Fibroblast of pulmonary artery (primary cell): Measurements from ENCODE around the gene DAGLA.
A peak's percentile ranks its signal among the peaks of the same experiment; 100 is the strongest.

Experiments
- DNase-seq: peaks from one replicate; pipeline ENCODE4 v3.0.0-alpha.2; 2010; ENCODE audit warnings: low read depth
- H3K4me3 ChIP-seq: replicated peaks from 2 replicates; pipeline ENCODE4 v1.5.1; 2011; ENCODE audit warnings: low read depth, mild to moderate bottlenecking, control low read depth, low read length, moderate library complexity
- TF ChIP-seq, protein P1 (sequence below): IDR thresholded peaks from 2 replicates; pipeline ENCODE4 v1.5.1; 2011; ENCODE audit warnings: mild to moderate bottlenecking, control low read depth, low read length, inconsistent platforms; ENCODE audit errors: missing control alignments

The DAGLA gene

DNA sequence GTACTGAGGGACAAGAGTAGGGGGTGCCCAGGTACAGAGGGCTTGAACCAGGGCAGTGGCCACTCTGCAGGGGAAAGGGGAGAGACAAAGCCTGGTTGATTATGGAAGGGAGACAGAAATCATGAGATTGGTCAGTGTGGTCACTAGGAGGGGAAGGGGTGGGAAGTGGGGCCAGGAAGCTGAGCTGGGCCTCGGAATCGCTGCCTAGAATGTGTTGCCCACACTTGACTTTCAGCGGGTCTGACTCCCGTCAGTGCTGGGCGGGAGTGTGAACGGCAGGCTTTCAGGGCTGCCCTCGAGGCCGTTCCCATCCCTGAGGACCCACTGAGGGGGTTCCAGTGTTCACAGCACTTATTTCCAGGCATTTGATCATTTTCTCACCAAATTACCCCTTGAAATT, 5.9 kb downstream of the DAGLA start:
- TF ChIP-seq, protein P1, sequence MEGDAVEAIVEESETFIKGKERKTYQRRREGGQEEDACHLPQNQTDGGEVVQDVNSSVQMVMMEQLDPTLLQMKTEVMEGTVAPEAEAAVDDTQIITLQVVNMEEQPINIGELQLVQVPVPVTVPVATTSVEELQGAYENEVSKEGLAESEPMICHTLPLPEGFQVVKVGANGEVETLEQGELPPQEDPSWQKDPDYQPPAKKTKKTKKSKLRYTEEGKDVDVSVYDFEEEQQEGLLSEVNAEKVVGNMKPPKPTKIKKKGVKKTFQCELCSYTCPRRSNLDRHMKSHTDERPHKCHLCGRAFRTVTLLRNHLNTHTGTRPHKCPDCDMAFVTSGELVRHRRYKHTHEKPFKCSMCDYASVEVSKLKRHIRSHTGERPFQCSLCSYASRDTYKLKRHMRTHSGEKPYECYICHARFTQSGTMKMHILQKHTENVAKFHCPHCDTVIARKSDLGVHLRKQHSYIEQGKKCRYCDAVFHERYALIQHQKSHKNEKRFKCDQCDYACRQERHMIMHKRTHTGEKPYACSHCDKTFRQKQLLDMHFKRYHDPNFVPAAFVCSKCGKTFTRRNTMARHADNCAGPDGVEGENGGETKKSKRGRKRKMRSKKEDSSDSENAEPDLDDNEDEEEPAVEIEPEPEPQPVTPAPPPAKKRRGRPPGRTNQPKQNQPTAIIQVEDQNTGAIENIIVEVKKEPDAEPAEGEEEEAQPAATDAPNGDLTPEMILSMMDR, result no peak
- no peak overlapping the region for H3K4me3 ChIP-seq
- DNase-seq, result no peak

DNA sequence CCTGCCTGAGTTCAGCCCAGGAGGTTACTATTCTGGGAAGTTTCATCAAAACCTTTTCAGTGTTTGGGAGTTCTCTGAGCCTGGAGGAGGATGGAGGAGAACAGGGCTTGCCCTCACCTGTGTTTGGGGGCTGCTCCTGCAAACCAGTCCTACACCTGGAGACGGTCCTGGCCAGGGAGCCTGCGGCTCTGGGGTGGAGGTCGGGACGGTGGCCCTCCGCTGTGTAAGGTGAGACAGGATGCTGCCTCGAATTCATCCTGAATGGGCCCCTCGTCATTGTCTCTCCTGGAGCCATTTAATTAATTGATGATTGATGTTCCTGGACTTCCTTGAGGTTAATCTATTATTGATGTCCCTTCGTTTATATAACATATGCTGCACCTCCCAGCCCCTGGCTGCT, 6.3 kb downstream of the DAGLA start:
- H3K4me3 ChIP-seq, result no peak overlapping the region
- DNase-seq, result no peak
- TF ChIP-seq, protein P1, result no peak

DNA sequence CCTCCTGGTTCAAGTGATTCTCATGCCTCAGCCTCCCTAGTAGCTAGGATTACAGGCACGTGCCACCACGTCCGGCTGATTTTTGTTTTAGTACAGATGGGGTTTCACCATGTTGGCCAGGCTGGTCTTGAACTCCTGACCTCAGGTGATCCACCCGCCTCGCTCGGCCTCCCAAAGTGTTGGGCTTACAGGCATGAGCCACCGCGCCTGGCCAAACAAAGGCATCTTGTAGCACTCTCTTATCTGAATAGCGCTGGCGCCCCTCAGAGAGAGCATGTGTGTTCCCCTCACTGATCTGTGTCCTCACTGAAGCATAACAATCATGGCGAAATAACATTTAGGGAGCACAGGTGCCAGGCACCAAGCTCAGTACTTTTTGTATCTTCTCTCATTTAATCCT, 7.2 kb downstream of the DAGLA start:
- H3K4me3 ChIP-seq, result no peak overlapping the region
- no peak for DNase-seq
- TF ChIP-seq, protein P1, result no peak

DNA sequence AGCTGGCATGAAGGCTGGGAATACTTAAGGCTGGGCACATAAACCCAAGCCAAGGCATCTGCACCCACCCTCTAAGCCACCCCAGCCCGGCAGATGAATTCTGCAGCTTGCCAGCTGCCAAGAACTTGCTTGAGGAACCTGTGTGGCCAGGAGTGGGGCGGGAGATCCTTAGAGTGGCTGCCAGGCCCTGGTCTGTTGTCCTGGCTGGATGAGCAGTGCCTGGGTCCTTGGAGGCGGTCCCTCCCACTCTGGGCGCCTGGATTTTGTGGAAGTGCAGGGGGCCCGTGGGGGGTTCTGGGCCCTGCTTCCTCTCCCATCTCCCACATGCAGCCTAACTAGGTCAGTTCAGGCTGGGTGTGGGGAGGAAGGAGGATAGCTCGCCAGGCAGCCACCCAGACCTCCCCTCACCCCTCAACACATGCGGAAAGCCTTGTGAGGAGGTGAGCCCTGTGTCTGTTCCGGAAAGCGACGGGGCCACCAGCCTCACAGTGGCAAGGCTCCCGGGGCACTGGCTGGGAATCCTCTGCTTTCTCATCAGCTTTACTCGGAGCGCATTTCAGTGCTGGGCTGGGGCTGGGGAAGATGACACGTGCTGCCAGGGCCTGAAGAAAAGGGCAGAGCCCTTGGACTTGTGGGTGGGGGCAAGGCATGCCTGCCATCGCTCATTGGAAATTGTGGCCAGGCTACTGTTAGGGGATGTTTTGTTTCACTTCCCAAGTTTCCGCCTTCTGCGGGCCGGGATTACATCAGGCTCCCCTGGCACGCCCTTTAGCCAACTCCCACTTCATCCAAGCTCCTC, 8.4 kb downstream of the DAGLA start:
- peak; percentile 56 for DNase-seq
- H3K4me3 ChIP-seq, result no peak overlapping the region
- TF ChIP-seq, protein P1, result no peak

DNA sequence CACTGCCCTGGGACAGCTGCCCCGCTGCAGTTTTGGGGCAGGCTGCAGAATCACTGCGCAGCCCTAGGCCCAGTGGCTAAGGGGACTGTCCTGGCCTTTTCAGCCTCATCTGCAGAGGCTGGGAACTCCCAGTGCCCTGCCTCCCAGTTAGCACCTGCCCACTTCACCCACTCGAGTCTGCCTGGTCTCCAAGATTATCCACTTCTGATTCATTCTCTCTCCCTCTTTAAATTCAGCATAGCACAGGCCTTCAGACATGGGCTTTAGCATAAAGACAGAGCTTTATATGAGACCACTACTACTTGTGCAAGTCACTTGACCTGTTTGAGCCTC, 8.9 kb downstream of the DAGLA start:
- H3K4me3 ChIP-seq, result no peak overlapping the region
- DNase-seq, result no peak
- TF ChIP-seq, protein P1, result no peak

DNA sequence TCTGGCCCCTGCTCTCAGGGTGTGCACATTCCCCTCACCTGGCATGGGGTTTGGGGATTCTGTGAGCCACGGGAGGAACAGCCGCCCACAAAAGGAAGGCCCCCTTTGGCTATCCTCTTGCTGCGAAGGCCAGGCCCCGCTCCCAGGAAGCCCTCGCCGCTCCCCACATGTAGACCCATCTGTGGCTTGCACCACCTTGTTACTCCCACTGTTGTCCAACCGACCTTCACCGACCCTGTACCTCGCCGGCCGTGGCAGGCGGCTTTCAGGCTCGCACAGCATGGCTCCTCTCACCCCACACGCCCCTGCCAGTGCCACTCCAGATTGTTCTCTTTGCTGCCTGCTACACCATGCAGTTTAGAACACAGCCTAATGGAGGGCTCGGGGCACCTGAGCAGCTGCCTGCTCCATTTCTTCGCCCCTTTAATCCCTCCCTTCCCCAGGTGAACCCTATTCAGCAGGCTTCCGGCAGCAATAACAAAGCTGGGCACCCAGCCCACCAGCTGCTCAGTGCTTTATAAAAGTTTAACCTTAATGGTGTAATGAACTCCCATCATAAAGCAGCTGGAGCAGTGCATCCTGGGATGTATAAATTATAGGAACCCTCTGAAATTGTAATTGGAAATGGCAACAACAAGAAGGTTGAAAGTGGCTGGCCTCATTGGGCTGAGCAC, 10.7 kb downstream of the DAGLA start:
- no peak overlapping the region for H3K4me3 ChIP-seq
- DNase-seq, result no peak
- TF ChIP-seq, protein P1, result no peak
